WTC11 (cell line): Measurements from ENCODE around the gene PDZK1.

Experiments used
- ATF1 ChIP-seq: sonication (generic); formaldehyde crosslinking; IDR thresholded peaks from 2 replicates; pipeline ENCODE4 v1.8.1; 2023; ENCODE audit warnings: mild to moderate bottlenecking, moderate library complexity, missing genetic modification reagents
- CREB1 ChIP-seq: sonication (generic); formaldehyde crosslinking; IDR thresholded peaks from 2 replicates; pipeline ENCODE4 v1.8.0; 2023; ENCODE audit warnings: mild to moderate bottlenecking, missing genetic modification reagents
- CTCF ChIP-seq: fragments of 200-600 bp; IDR thresholded peaks from 2 replicates; pipeline ENCODE4 v1.8.0; 2022; ENCODE audit warnings: antibody characterized with exemption
- FOXP1 ChIP-seq: sonication (generic); formaldehyde crosslinking; IDR thresholded peaks from 2 replicates; pipeline ENCODE4 v1.8.0; 2022; ENCODE audit warnings: missing genetic modification reagents, mild to moderate bottlenecking, moderate library complexity, borderline replicate concordance
- GABPB1 ChIP-seq: sonication (generic); formaldehyde crosslinking; IDR thresholded peaks from 2 replicates; pipeline ENCODE4 v1.8.1; 2023; ENCODE audit warnings: mild to moderate bottlenecking, missing genetic modification reagents
- IRF2 ChIP-seq: sonication (generic); formaldehyde crosslinking; IDR thresholded peaks from 2 replicates; pipeline ENCODE4 v1.8.0; 2022; ENCODE audit warnings: low read depth, missing genetic modification reagents, borderline replicate concordance
- JAZF1 ChIP-seq: fragments of 250-450 bp; sonication (Bioruptor Pico); IDR thresholded peaks from 2 replicates; pipeline ENCODE4 v1.9.0; 2021; ENCODE audit warnings: moderate library complexity, mild to moderate bottlenecking, inconsistent platforms
- JUN ChIP-seq: sonication (generic); formaldehyde crosslinking; IDR thresholded peaks from 2 replicates; pipeline ENCODE4 v1.8.0; 2023; ENCODE audit warnings: mild to moderate bottlenecking, missing genetic modification reagents
- MAX ChIP-seq: sonication (generic); formaldehyde crosslinking; IDR thresholded peaks from 2 replicates; pipeline ENCODE4 v1.8.0; 2022; ENCODE audit warnings: mild to moderate bottlenecking, missing genetic modification reagents
- NR2C2 ChIP-seq: sonication (generic); formaldehyde crosslinking; IDR thresholded peaks from 2 replicates; pipeline ENCODE4 v1.8.0; 2022; ENCODE audit warnings: mild to moderate bottlenecking, missing genetic modification reagents
- STAT6 ChIP-seq: sonication (generic); formaldehyde crosslinking; conservative IDR thresholded peaks from 2 replicates; pipeline ENCODE4 v1.8.1; 2023; ENCODE audit warnings: mild to moderate bottlenecking, low read depth, missing genetic modification reagents, moderate library complexity
- USF2 ChIP-seq: sonication (generic); formaldehyde crosslinking; IDR thresholded peaks from 2 replicates; pipeline ENCODE4 v1.8.1; 2023; ENCODE audit warnings: mild to moderate bottlenecking, missing genetic modification reagents, moderate library complexity
- ZNF121 ChIP-seq: sonication (generic); formaldehyde crosslinking; IDR thresholded peaks from 2 replicates; pipeline ENCODE4 v1.8.0; 2023; ENCODE audit warnings: missing genetic modification reagents

- TF ChIP-seq CTCF, result no peak
- no peak for TF ChIP-seq ZNF121 (CRISPR knock-in tag)
- no peak for TF ChIP-seq FOXP1 (CRISPR knock-in tag)
- no peak for TF ChIP-seq CREB1 (CRISPR knock-in tag)
- TF ChIP-seq JUN (CRISPR knock-in tag), result no peak
- no peak for TF ChIP-seq USF2 (CRISPR knock-in tag)
- TF ChIP-seq JAZF1 (CRISPR knock-in tag), result no peak
- no peak for TF ChIP-seq NR2C2
- TF ChIP-seq IRF2 (CRISPR knock-in tag), result no peak
- no peak for TF ChIP-seq STAT6 (CRISPR knock-in tag)
- no peak for TF ChIP-seq ATF1
- no peak for TF ChIP-seq GABPB1 (CRISPR knock-in tag)
- no peak for TF ChIP-seq MAX (CRISPR knock-in tag)
Measured at GRCh38 chr1:145701306-145701862, 5.8 kb downstream of the PDZK1 start.
